Upper lobe of left lung (tissue), 4 donors: ENCODE results near the gene HOMER1.

Source experiments
- EP300 ChIP-seq, 4 donors: sonication (generic); formaldehyde crosslinking; IDR thresholded peaks; one replicate each; pipeline ENCODE4 v1.5.1; 2017; ENCODE audit warnings: antibody characterized with exemption in 4 of 4, control low read depth in 2 of 4
- POLR2A ChIP-seq, 4 donors: fragments of 450-650 bp; IDR thresholded peaks; one replicate each; pipeline ENCODE4 v1.5.1; 2016 to 2017; ENCODE audit warnings: antibody characterized with exemption in 4 of 4, mild to moderate bottlenecking in 2 of 4
- TF ChIP-seq, protein P1 (sequence below), 6 experiments: fragments of 450-650 bp in 4 of 6; fragments of 200-600 bp in 2 of 6; sonication (generic) in 2 of 6; IDR thresholded peaks; one replicate each; pipeline ENCODE4 v1.5.1; 2016 to 2019; ENCODE audit warnings: antibody characterized with exemption in 6 of 6

DNA sequence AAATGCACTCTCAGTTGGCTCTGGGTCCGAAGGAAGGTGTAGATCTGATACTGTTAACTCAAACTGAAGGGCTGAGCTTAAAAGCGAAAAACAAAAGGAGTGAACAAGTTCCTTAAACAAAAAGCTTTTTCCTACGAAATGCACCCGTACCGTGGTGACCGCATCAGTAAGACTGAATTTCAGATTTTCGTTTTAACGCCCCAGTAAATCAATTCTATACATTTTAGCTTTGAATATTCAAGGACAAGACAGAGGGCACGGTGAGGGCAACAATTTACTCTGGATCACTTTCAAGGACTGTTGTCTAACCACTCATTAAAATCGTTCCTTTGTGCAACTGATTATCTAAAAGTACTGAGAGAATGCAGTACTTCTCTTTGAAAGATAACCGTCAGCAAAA, 1.9 kb downstream of the HOMER1 start:
- TF ChIP-seq, protein P1, sequence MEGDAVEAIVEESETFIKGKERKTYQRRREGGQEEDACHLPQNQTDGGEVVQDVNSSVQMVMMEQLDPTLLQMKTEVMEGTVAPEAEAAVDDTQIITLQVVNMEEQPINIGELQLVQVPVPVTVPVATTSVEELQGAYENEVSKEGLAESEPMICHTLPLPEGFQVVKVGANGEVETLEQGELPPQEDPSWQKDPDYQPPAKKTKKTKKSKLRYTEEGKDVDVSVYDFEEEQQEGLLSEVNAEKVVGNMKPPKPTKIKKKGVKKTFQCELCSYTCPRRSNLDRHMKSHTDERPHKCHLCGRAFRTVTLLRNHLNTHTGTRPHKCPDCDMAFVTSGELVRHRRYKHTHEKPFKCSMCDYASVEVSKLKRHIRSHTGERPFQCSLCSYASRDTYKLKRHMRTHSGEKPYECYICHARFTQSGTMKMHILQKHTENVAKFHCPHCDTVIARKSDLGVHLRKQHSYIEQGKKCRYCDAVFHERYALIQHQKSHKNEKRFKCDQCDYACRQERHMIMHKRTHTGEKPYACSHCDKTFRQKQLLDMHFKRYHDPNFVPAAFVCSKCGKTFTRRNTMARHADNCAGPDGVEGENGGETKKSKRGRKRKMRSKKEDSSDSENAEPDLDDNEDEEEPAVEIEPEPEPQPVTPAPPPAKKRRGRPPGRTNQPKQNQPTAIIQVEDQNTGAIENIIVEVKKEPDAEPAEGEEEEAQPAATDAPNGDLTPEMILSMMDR (IDR thresholded peaks at IDR 0.05): no peak
- no peak for TF ChIP-seq POLR2A (IDR thresholded peaks at IDR 0.05)
- no peak for TF ChIP-seq EP300 (IDR thresholded peaks at IDR 0.05)
